ENCODE measurements around the gene NAA11.

GRCh38 chr4:79298484-79298883 is 27.4 kb downstream of the NAA11 start:
- TF ChIP-seq POLR2AphosphoS5 (IDR thresholded peaks at IDR 0.05) (no peak), POLR2A (IDR thresholded peaks at IDR 0.05) (no peak), EP300 (IDR thresholded peaks at IDR 0.05) (no peak)
- TF ChIP-seq, protein P1, sequence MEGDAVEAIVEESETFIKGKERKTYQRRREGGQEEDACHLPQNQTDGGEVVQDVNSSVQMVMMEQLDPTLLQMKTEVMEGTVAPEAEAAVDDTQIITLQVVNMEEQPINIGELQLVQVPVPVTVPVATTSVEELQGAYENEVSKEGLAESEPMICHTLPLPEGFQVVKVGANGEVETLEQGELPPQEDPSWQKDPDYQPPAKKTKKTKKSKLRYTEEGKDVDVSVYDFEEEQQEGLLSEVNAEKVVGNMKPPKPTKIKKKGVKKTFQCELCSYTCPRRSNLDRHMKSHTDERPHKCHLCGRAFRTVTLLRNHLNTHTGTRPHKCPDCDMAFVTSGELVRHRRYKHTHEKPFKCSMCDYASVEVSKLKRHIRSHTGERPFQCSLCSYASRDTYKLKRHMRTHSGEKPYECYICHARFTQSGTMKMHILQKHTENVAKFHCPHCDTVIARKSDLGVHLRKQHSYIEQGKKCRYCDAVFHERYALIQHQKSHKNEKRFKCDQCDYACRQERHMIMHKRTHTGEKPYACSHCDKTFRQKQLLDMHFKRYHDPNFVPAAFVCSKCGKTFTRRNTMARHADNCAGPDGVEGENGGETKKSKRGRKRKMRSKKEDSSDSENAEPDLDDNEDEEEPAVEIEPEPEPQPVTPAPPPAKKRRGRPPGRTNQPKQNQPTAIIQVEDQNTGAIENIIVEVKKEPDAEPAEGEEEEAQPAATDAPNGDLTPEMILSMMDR (IDR thresholded peaks at IDR 0.05), result no peak

All from sigmoid colon (tissue), 4 donors.